GM11168 (cell line): ENCODE data around the gene STIM1.

Experiments
- in situ Hi-C: fragments of 300-500 bp; cut with MboI; formaldehyde crosslinking; loops from one replicate; pipeline ENCODE4 v1.12.0; 2022; ENCODE audit warnings: low sequenced_read_pairs; ENCODE audit not compliant: unreplicated experiment

Gene STIM1

DNA sequence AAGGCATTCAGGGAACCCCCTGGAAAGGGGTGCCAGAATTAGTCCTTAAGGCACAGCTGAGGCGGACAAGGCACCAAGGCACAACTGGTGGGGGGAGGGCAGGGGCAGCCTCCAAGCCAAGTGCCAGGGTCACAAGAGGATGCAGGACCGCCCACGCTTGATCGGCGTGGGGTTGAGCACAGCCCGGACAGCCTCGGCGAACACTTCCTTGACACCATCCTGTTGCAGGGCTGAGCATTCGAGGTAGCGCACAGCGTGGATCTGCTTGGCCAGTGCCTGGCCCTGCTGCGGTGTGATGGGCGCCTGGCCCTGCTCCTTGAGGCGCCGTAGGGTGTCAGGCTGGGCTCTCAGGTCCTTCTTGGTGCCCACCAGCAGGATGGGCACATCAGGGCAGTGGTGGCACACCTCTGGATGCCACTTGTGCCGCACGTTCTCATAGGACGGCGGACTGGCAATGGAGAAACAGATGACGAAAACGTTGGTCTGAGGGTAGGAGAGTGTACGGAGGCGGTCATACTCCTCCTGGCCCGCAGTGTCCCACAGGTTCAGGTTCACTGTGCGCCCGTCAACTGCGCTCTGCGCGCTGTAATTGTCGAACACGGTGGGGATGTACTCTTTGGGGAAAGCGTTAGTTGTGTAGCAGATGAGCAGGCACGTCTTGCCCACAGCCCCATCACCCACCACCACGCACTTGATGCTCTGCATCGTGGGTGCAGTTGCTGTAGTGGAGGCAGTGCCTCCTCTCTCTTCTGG is 27.9 kb upstream of the STIM1 start:
- in situ Hi-C loops, result no loop called here

DNA sequence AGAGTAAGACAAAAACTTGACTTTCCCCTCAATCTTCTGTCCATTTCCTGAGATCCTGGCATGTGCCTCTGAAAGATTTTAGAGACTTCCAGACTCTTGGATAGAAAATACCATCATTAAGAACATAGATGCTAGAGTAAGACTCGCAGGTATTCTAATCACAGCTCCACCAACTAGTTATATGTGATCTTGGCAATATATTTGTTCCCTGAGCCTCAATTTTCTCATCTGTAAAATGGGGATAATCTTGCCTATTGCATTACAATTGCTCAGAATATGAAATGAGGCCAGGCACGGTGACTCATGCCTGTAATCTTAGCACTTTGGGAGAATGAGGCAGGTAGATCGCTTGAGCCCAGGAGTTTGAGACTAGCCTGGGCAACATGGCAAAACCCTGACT is 25.4 kb upstream of the STIM1 start:
- in situ Hi-C loops, result no loop called here

DNA sequence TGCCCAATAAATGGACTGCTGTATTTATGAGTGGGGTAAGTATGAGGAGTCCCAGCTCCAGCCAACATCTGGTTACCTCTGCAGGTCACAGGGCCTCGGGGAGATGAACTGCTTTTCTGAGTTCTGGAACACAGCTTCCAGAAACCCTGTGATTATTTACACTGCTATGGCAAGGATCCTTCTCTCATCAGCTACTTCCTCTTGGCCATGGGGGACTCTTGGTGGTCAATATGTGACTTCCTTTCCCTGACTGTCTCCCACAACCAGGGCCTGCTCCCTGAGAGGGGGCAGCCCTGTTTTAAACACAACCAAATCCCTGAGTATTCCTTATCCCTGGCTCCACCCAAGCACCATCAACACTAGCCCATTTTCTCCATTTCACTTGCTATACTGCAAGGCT is 24.7 kb upstream of the STIM1 start:
- in situ Hi-C loops, result no loop called here

DNA sequence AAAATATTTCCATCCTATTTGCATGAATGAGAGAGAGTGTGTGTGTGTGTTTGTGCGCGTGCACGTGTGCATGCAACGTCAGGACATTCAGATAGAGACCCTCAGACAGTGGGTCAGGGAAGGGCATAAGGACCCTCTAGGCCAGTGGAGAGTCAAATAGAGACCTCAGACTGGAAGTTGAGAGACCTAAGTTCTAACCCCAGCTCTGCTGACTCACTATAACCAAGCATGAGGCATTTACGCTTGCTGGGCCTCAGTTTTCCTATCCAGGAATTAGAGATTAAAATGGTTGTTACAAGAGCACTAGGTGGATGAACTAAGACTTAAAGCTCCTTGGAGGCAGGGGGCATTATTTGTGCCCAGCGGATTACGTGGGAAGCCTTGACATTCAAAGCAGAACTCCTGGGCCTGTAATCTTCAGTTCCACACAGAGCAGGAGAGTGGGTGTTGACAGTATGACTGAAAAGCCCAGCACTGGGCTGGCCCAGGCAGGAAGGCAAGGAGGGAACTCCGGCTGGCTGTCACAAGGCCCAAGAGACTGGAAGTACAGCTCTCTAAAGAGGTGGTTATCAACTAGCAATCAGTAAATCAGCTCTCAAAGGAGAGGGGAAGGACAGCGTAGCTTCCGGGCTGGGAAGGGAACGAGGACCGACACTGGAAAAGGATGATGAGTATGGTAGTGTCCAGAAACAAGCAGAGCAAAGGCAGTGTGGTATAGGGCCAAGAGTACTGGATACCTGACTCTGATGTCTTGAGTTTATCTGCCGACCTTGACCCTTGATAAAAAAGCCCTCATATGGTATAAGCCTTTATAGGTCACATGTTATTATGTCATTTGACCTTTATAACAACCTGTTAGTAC is 23.9 kb upstream of the STIM1 start:
- in situ Hi-C loops, result no loop called here

DNA sequence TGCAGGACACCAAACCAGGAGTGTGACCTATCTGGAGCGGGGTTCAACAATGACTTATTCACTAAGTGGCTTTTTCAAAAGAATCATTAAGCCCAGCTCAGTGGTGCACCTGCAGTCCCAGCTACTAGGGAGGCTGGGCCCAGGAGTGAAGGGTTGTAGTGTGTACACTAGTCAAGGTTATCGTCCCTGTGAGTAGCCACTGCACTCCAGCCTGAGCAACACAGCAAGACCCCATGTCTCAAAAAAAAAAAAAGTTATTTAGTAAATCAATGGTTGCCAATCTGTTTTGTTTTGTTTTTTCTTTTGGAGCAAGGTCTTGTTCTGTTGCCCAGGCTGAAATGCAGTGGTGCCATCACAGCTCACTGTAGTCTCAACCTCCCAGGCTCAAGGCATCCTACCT is 22.6 kb upstream of the STIM1 start:
- in situ Hi-C loops, result no loop called here

DNA sequence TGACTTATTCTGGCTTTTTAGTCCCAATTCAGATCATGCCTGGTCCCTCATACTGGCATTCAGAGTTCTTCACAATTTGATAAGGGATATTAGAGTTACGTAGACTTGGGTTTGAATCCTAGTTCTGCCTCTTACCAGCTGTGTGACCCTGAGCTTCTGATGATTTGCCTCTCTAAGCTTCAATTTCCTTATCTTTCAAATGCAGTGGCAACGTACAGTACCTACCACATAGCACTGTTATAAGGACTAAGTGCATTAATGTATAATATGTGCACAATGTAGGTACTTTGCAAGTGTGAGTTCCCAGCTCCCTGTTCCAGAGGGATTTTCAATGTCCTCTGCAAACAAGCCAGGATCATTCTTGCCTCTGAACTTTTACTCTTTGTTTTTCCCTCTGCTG is 22.0 kb upstream of the STIM1 start:
- in situ Hi-C loops, result no loop called here

DNA sequence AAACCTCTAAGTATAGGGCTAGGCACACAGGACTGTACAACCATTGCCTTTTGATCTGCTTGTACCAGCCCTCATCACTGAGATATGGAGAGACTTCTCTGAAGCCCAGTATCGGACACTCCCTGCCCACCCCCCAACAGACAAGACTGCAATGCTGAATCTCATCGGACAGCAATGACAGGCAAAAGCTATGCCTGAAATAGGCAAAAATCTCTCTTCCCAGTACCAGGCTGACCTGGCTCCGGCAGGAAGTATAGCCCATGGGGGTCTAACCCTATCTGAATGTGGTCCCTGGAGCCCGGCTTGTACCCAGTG is 21.2 kb upstream of the STIM1 start:
- in situ Hi-C loops, result no loop called here

DNA sequence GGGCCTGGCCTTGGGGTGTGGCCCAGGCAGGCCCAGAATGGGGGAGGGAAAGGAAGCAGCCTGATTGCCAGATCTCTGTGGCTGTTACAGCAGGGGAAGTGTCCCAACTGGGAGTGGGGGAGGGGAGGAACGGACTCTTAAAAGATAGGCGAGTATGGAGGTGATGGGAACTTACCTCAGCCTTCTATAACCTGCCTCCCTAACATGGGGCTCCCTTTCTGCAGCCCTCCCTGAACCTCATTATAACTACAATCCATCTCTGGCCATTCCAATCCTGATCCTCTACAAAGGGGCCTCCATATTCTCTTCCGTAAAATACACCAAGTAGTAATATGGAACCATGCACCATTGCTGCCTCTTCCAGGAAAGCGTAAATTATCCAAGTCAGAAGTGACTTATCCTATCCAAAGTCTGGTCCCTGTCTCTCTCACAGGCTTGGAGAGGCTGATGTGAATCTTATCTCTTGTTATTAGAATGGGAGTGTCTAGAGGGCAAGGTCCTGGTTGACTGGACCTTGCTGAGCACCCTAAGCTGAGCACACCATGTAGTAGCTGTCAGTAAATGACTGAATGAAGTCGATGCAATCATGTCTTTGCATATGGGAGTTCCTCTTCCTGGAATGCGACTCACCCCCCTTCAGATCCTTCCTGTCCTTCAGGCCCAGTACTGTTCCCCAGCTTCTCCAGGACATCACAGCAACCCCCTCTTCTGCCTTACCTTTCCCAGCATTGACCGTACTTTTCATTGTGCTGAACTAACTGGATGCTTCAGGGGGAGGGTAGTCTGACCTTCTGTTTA is 20.6 kb upstream of the STIM1 start:
- in situ Hi-C loops, result no loop called here

DNA sequence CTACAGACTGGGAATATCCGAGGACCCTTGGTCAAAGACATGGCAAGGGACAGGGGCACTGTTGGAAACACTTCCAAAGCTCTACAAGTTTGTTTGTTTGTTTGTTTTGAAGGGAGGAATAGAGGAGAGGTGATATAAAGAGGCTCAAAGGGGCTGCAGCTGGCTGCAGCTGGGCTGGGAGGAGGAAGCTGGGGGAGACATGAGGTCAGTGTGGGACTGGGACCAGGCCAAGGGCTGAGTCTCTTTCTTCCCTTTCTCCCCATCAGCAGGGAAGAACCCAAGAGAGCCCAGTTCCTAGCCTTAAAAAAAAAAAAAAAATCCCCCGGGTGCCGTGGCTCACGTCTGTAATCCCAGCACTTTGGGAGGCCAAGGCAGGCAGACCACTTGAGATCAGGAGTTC is 19.7 kb upstream of the STIM1 start:
- in situ Hi-C loops, result no loop called here

DNA sequence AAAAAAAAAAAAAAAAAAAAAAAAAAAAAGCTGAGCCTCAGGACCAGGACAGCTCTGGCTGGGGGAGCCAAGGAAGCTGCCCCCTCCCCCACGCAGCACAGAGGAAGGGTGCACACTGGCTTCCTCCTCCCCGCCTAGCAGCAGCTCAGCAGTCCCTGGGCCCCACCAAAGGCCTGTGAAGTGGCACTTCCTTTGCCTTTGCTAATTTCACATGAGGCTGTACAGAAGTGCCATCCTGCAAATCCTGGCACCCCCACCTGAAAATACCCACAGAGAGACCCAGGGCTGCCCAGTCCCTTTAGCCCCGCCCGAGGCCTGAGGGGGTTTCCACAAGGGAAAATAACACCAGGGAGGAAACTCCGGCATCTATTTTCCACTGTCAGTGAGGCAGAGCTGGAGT is 18.6 kb upstream of the STIM1 start:
- in situ Hi-C loops, result no loop called here

DNA sequence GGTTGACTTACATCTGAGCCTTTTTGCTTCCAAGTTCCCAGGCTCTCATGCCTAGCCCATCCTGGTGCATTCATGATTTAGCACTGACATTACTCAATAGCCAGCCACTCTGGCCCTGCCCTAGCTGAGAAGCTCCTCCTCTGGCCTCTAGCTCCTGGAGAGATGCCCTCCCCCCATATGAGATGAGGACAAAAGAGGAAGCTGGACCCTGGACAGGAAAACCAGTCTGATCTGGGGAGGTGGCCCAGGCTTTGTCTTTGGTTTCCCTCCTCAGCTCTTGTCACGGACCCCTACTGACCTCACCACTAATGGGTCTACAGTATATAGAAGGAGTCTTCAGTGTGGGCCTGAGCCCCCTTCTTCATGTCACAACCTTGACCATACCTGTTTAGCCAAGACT is 17.7 kb upstream of the STIM1 start:
- in situ Hi-C loops, result no loop called here

DNA sequence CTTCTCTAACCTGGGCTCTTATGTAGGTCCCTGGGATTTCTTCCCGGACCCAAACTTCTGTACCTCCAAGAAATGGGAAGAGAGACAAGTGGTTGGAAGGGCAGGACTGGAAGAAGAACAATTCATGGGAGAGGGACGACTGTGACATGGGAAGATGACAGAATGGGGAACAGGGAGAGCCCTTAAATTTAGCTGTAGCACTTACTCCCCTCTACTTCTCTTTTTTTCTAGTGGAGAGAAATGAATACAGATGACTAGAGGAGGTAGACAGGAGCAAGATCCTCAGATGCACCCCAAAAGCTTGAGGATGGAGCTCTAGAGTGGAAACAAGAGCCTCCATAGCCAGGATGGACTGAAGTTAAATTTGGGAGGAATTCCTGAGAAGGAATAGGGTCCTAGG is 17.0 kb upstream of the STIM1 start:
- in situ Hi-C loops, result no loop called here

DNA sequence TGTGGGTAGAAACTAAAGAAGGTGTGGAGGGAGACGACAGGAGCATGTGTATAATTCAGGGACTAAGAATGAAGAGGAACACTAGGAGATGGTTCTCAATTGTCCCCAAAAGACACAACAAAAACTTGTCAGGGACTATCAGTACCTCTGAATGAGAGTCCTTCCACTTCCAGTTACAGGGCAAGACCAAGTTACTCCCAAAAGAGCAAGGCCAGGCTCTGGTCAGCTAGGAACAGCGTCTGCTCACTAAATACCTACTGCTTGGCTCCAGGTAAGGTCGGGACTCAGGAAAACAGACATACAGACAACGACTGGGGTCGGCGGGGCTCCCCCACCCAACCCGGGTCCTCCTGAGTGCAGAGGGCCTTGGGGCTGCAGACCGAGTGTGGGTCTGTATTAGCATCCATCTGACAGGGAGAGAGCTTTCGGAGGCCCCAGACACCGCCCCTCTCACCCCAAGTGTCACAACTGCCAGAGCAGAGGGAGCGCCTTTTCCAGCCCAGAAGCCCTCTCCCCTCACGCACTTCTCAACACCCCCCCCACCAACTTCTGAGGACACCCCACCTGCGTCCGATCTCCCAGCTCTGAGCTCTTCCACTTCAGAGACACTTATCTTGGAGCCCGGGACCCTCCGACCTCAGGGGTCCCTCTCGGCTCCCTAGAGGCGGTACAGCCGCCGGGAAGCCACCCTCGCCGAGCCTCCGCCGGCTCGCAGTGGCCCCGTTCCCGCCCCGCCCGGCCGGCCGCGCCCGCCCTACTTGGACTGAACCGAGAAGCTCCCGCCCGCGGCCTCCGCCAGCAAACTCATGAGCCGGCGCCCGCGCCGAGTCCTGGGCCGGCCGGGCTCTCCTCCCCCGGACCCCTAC is 15.2 kb upstream of the STIM1 start:
- in situ Hi-C loops, result no loop called here

DNA sequence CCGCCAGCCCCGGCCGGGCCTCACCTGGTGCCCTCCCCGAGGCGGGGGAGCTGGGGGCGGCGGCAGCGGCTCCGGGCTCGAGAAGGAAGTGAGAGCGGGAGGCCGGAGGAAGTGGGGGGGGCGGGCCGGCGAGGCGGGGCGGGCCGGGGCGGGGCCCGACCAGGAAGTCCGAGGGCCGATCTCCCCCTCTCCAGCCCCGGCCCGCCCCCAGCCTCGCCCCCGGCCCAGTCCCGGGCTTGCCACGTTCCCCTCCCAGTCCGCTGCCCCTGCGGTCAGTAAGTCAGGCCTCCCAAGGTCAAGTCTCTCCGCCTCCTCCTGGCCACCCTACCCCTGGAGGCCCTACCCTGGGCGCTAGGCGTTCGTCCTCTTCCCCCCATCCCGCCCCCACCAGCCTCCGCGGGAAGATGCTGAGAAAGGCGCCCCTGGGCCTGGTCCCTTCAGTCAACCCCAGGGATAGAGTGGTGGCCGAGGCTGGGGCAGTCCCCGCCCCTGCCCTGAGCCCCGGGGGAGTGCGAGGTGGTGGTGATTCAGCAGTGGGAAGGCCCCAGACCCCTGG is 14.5 kb upstream of the STIM1 start, which contains the start of gene RHOG:
Gene RHOG (minus strand): TSS at position 90 of the 556 bp plus-strand sequence. CDS start 12,821 bp downstream, outside the sequence.
- in situ Hi-C loops, result no loop called here

DNA sequence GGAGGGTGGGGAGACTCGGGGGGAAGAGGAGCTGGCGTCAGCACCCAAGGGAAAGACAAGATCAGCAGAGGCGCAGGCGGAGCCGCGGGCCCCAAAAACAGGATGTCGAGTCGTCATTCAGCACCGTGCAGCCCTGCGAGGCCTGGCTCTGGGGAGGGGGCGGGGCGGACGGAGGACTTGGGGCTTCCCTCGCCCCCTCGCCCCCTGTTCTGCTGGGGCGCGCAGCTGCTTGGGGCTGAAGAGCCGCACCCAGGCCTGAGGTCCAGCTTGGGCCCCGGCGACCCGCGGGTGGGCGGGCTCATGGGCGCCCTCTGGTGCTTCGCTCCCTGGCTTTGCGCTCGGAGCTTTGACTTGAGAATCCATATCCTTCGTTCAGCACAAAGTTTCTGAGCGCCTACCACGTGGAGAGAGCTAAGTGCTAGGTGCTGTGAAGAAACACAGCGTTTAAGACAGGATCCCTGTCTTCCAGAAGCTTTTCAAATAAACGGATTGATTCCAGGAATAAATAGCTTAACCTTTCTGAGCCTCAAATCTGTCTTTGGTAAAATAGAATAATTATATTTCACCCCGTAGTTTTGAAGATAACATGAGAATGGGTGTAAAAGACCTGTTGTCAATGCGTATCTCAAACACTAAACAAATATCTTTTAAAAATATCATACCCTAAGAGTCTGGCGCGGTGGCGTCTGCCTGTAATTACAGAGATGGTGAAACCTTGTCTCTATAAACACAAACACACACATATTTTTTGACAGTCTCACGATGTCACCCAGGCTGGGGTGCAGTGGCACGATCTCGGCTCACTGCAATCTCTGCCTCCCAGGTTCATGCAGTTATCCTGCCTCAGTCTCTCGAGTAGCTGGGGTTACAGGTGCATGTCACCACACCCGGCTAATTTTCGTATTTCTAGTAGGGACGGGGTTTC is 13.8 kb upstream of the STIM1 start:
- in situ Hi-C loops, result no loop called here

DNA sequence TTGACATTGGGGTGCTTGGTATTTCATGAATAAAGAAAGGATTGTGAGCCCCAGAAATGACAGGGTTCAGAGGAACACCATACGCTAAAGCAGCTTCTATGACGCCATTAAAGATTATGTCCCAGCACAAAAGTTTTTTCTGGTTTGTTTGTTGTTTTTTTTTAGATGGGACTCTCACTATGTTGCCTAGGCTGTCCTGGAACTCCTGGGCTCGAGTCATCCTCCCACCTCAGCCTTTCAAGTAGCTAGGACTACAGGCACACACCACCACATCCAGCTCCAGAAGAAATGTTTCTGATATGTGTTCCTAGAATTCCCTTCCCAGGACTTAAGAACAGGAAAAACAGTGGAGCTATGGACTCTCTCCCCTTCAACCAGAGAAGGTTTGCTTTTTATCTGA is 12.1 kb upstream of the STIM1 start:
- in situ Hi-C loops, result no loop called here

DNA sequence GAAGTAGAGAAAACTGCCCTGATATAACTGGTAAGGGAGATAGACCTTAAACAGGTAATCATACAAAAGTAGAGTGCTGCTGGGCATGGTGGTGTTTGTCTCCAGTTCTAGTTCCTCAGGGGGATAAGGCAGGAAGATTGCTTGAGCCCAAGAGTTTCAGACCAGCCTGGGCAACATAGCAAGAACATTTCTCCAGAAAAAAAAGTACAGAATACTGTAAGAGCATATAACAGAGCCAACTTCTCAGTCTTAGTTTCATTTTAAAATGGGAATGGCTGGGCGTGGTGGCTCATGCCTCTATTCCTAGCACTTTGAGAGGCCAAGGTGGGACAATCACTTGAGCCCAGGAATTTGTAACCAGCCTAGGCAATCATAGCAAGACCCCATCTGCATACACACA is 10.2 kb upstream of the STIM1 start:
- in situ Hi-C loops, result loop anchor here (5.0 kb wide), 1 partner anchor 222 kb away; no protein-coding TSS in a partner anchor

DNA sequence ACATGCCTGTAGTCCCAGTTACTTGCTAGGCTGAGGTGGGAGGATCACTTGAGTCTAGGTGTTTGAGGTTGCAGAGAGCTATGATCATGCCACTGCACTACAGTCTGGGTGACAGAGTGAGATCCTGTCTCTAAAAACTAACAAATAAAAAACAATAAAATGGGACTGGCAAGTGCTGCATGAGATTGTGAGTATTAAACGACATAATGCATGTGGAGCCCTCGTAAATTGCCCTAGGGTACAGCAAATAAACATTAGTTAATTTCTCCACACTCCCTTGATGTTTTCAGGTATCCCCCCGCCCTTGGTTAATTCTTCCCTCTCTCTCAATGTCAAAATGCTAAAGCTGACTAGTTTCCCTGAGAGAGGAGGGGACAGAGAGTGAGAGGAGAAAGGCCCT is 9.8 kb upstream of the STIM1 start:
- in situ Hi-C loops, result loop anchor here (5.0 kb wide), 1 partner anchor 222 kb away; no protein-coding TSS in a partner anchor
